HepG2 (cell line): ENCODE results near the gene ZNF79. TPM values are rescaled to one million over a fixed set of nuclear protein-coding genes. Genes with fewer than 3 reads are reported as not detected.
A peak's percentile ranks its signal among the peaks of the same experiment; 100 is the strongest.

Experiments
- ATF4 ChIP-seq, 2 experiments: fragments of 450-650 bp in 1 of 2; sonication (generic) in 1 of 2; formaldehyde crosslinking; IDR thresholded peaks; 2 replicates each; pipeline versions ENCODE4 v1.5.0 to v1.8.0; 2020 to 2022; ENCODE audit warnings: mild to moderate bottlenecking in 1 of 2, missing genetic modification reagents in 1 of 2
- BCL6 ChIP-seq: IDR thresholded peaks from 2 replicates; pipeline ENCODE4 v1.6.1; 2016; ENCODE audit warnings: missing genetic modification reagents, missing compliant biosample characterization
- DRAP1 ChIP-seq: IDR thresholded peaks from 2 replicates; pipeline ENCODE4 v1.6.1; 2016; ENCODE audit warnings: missing genetic modification reagents, missing compliant biosample characterization
- FIP1L1 ChIP-seq: fragments of 200-400 bp; formaldehyde crosslinking; IDR thresholded peaks from 2 replicates; pipeline ENCODE4 v1.6.1; 2018; ENCODE audit warnings: low read depth, mild to moderate bottlenecking, low read length, moderate library complexity, borderline replicate concordance; ENCODE audit not compliant: insufficient read depth
- FOXJ3 ChIP-seq: sonication (generic); formaldehyde crosslinking; IDR thresholded peaks from 2 replicates; pipeline ENCODE4 v1.4.0; 2020; ENCODE audit warnings: missing genetic modification reagents, mild to moderate bottlenecking, borderline replicate concordance
- FOXK2 ChIP-seq: fragments of 450-650 bp; IDR thresholded peaks from 2 replicates; pipeline ENCODE4 v1.6.1; 2016
- GPN1 ChIP-seq: sonication (generic); formaldehyde crosslinking; IDR thresholded peaks from 2 replicates; pipeline ENCODE4 v1.5.1; 2020; ENCODE audit warnings: missing genetic modification reagents, borderline replicate concordance
- KLF13 ChIP-seq: sonication (generic); formaldehyde crosslinking; IDR thresholded peaks from 2 replicates; pipeline ENCODE4 v1.4.0; 2020; ENCODE audit warnings: mild to moderate bottlenecking, missing genetic modification reagents
- KLF9 ChIP-seq: IDR thresholded peaks from 2 replicates; pipeline ENCODE4 v1.6.1; 2016; ENCODE audit warnings: low read depth
- MATR3 ChIP-seq: sonication (generic); formaldehyde crosslinking; IDR thresholded peaks from 2 replicates; pipeline ENCODE4 v1.4.0; 2020; ENCODE audit warnings: missing genetic modification reagents
- MLX ChIP-seq: IDR thresholded peaks from 2 replicates; pipeline ENCODE4 v1.6.1; 2016
- NFIC ChIP-seq: IDR thresholded peaks from 2 replicates; pipeline ENCODE4 v1.6.1; 2012; ENCODE audit warnings: mild to moderate bottlenecking, low read length, inconsistent platforms
- PCBP2 ChIP-seq: fragments of 200-400 bp; formaldehyde crosslinking; optimal IDR thresholded peaks from 2 replicates; pipeline ENCODE3; 2018; ENCODE audit warnings: low read length, low read depth; ENCODE audit not compliant: poor library complexity, severe bottlenecking
- POGZ ChIP-seq: sonication (generic); formaldehyde crosslinking; IDR thresholded peaks from 2 replicates; pipeline ENCODE4 v1.4.0; 2020; ENCODE audit warnings: mild to moderate bottlenecking, missing genetic modification reagents
- PPARG ChIP-seq: conservative IDR thresholded peaks from 2 replicates; pipeline ENCODE4 v1.6.1; 2016; ENCODE audit warnings: missing biosample characterization, missing genetic modification reagents
- SETDB1 ChIP-seq: sonication (generic); formaldehyde crosslinking; IDR thresholded peaks from 2 replicates; pipeline ENCODE4 v1.5.1; 2020; ENCODE audit warnings: missing genetic modification reagents, mild to moderate bottlenecking, borderline replicate concordance
- SP140L ChIP-seq: sonication (generic); formaldehyde crosslinking; IDR thresholded peaks from 2 replicates; pipeline ENCODE4 v1.4.0; 2020; ENCODE audit warnings: missing genetic modification reagents, borderline replicate concordance
- ZBTB21 ChIP-seq: sonication (generic); formaldehyde crosslinking; IDR thresholded peaks from 2 replicates; pipeline ENCODE4 v1.4.0; 2020; ENCODE audit warnings: missing genetic modification reagents
- ZMYM4 ChIP-seq: sonication (generic); formaldehyde crosslinking; IDR thresholded peaks from 2 replicates; pipeline ENCODE4 v1.8.1; 2023; ENCODE audit warnings: mild to moderate bottlenecking, missing genetic modification reagents
- ZNF30 ChIP-seq: sonication (generic); formaldehyde crosslinking; IDR thresholded peaks from 2 replicates; pipeline ENCODE4 v1.5.0; 2020; ENCODE audit warnings: mild to moderate bottlenecking, missing genetic modification reagents
- ZNF446 ChIP-seq: sonication (generic); formaldehyde crosslinking; IDR thresholded peaks from 2 replicates; pipeline ENCODE4 v1.5.0; 2020; ENCODE audit warnings: mild to moderate bottlenecking, missing genetic modification reagents
- ZNF550 ChIP-seq: sonication (generic); formaldehyde crosslinking; IDR thresholded peaks from 2 replicates; pipeline ENCODE4 v1.4.0; 2020; ENCODE audit warnings: mild to moderate bottlenecking, missing genetic modification reagents, borderline replicate concordance
- ZNF572 ChIP-seq: sonication (generic); formaldehyde crosslinking; IDR thresholded peaks from 2 replicates; pipeline ENCODE4 v1.5.1; 2020; ENCODE audit warnings: mild to moderate bottlenecking, missing genetic modification reagents
- ZNF577 ChIP-seq: sonication (generic); formaldehyde crosslinking; IDR thresholded peaks from 2 replicates; pipeline ENCODE4 v1.4.0; 2020; ENCODE audit warnings: mild to moderate bottlenecking, low read depth, missing genetic modification reagents, borderline replicate concordance
- ZSCAN30 ChIP-seq: sonication (generic); formaldehyde crosslinking; IDR thresholded peaks from 2 replicates; pipeline ENCODE4 v1.5.0; 2020; ENCODE audit warnings: mild to moderate bottlenecking, missing genetic modification reagents
- polyA plus RNA-seq, 8 experiments: library from polyadenylated mRNA; depleted of rRNA in 3 of 8; stranded (reverse) in 7 of 8; unstranded in 1 of 8; fragments of >200 nt; fragmentation: Illumina TruSeq in 4 of 8; extraction: Trizol in 4 of 8; gene quantifications; 2 replicates each; pipeline versions ENCODE4 v1.2.1 to v1.2.3, GENCODE V29; 2011 to 2016; ENCODE audit warnings: low read depth in 4 of 8, missing spikeins in 1 of 8, mixed read lengths in 1 of 8; ENCODE audit not compliant: insufficient read depth in 1 of 8
- total RNA-seq, 5 experiments: library from RNA; depleted of rRNA; stranded (reverse); fragments of >200 nt; fragmentation: Illumina TruSeq; extraction: Trizol; gene quantifications; 2 replicates each; pipeline ENCODE4 v1.2.3, GENCODE V29; 2016; ENCODE audit warnings: low read depth in 1 of 5
- TF ChIP-seq, protein P1 (sequence below): sonication (generic); formaldehyde crosslinking; IDR thresholded peaks from 2 replicates; pipeline ENCODE4 v1.4.0; 2020; ENCODE audit warnings: missing genetic modification reagents
- TF ChIP-seq, protein P2 (sequence below): IDR thresholded peaks from 2 replicates; pipeline ENCODE4 v1.6.1; 2018; ENCODE audit warnings: missing genetic modification reagents, mild to moderate bottlenecking, missing compliant biosample characterization

The ZNF79 gene
- total and polyA plus RNA-seq, 2 of the 13 experiments (the other 11 are each of a cell fraction or from before 2014, with no cell fraction given), result 3.7 to 8.1 TPM

DNA sequence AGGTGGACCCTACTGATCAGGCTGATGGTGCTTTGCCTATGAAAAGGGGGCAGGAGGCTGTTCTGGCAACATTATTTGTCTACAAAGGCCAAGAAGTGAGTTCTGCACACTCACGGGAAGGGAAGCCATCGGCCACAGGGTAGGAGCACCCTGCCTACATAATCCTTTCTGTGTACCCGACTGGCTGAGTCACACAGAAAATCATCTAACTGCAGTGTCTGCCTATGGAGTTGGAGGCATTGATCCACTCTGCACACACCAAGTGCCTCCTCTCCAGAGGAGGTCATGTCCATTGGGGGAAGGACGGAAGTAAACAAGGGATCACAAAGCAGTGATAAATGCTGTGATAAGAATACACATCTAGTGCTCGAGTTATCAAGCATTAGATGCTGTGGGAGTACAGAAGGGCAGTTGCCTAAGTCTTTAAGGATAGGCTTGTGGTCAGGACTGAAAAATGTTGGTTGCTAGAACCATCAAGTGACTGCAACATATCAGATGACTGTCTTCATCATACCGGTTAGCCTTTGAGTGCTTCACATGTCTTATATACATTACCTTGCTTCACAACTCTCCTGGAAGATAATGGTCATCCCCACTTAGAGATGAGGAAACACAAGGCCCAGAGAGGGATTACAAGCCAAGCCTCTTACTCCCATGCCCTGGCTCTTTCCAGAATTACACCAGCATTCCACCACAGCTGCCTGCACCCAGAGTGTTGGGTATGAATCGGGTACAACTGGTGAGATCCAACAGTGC, 28.5 kb upstream of the ZNF79 start (continued):
- TF ChIP-seq FOXJ3 (CRISPR knock-in tag), result no peak
- peak; percentile 40; the same call in 1 of the 2 replicates for TF ChIP-seq BCL6 (CRISPR knock-in tag)
- TF ChIP-seq ATF4 (CRISPR knock-in tag; IDR thresholded peaks at IDR 0.05), result 0 out of 4 replicates have a peak, but pooled peaks of 1 of the 2 experiments have one; percentile 44
- no peak for TF ChIP-seq ZNF572 (CRISPR knock-in tag)
- 0 out of 2 replicates have a peak, but pooled peaks have one; percentile 27 for TF ChIP-seq ZMYM4 (CRISPR knock-in tag)
- no peak for TF ChIP-seq ZNF30 (CRISPR knock-in tag)
- no peak for TF ChIP-seq ZNF550 (CRISPR knock-in tag)
- peak; percentile 74; the same call in 1 of the 2 replicates for TF ChIP-seq ZSCAN30 (CRISPR knock-in tag)
- TF ChIP-seq, protein P1, sequence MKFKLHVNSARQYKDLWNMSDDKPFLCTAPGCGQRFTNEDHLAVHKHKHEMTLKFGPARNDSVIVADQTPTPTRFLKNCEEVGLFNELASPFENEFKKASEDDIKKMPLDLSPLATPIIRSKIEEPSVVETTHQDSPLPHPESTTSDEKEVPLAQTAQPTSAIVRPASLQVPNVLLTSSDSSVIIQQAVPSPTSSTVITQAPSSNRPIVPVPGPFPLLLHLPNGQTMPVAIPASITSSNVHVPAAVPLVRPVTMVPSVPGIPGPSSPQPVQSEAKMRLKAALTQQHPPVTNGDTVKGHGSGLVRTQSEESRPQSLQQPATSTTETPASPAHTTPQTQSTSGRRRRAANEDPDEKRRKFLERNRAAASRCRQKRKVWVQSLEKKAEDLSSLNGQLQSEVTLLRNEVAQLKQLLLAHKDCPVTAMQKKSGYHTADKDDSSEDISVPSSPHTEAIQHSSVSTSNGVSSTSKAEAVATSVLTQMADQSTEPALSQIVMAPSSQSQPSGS (CRISPR knock-in tag), result peak; percentile 66
- no peak for TF ChIP-seq PCBP2
- no peak for TF ChIP-seq SETDB1 (CRISPR knock-in tag)
- TF ChIP-seq KLF13, result no peak
- TF ChIP-seq FIP1L1, result no peak
- TF ChIP-seq DRAP1 (CRISPR knock-in tag), result peak; percentile 57
- peak; percentile 57; the same call in 1 of the 2 replicates for TF ChIP-seq MLX (CRISPR knock-in tag)
- peak; percentile 52 for TF ChIP-seq PPARG (CRISPR knock-in tag)
- TF ChIP-seq, protein P2, sequence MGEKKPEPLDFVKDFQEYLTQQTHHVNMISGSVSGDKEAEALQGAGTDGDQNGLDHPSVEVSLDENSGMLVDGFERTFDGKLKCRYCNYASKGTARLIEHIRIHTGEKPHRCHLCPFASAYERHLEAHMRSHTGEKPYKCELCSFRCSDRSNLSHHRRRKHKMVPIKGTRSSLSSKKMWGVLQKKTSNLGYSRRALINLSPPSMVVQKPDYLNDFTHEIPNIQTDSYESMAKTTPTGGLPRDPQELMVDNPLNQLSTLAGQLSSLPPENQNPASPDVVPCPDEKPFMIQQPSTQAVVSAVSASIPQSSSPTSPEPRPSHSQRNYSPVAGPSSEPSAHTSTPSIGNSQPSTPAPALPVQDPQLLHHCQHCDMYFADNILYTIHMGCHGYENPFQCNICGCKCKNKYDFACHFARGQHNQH (CRISPR knock-in tag), result peak; percentile 56; the same call in 1 of the 2 replicates
- TF ChIP-seq ZNF577, result no peak
- TF ChIP-seq ZBTB21 (CRISPR knock-in tag), result 0 out of 2 replicates have a peak, but pooled peaks have one; percentile 9
- TF ChIP-seq NFIC, result 0 out of 2 replicates have a peak, but pooled peaks have one; percentile 45
- TF ChIP-seq ZNF446 (CRISPR knock-in tag), result no peak
- TF ChIP-seq FOXK2, result peak; percentile 76
- no peak for TF ChIP-seq GPN1 (CRISPR knock-in tag)
- no peak for TF ChIP-seq POGZ (CRISPR knock-in tag)
- no peak for TF ChIP-seq MATR3 (CRISPR knock-in tag)
- 0 out of 2 replicates have a peak, but pooled peaks have one; percentile 11 for TF ChIP-seq KLF9
- TF ChIP-seq SP140L (CRISPR knock-in tag), result no peak
